ENCODE results near the gene ELAVL2. TPM values are rescaled to one million over a fixed set of nuclear protein-coding genes. Genes with fewer than 3 reads are reported as not detected.

ELAVL2 gene
- total RNA-seq, 1 donor from 2014 or later = 21.1 TPM

- no peak for DNase-seq (ENCODE audit: low spot score)
- H3K9me3 Mint-ChIP-seq = peaks cover 4% of the 10 kb centered on the region
- Histone ChIP-seq H4K20me1 (ENCODE audit: low read depth) (peaks cover 14% of the 10 kb centered on the region), H2AFZ (replicated peaks) (no peak overlapping the region), H3F3A (ENCODE audit: low read depth) (peaks cover 45% of the 10 kb centered on the region), H3K27ac (no peak overlapping the region), H3K36me3 (no peaks in the 10 kb centered on the region), H3K4me3 (no peak overlapping the region), H3K79me2 (ENCODE audit: low read depth) (peaks cover 84% of the 10 kb centered on the region), H3K4me2 (peak overlapping the region; percentile 63), H3K9me3 (ENCODE audit: low read depth) (no peaks in the 10 kb centered on the region), H3K27me3 (no peaks in the 10 kb centered on the region), H3K9ac (no peak overlapping the region), H3K4me1 (peaks cover 74% of the 10 kb centered on the region)
- peaks cover 14% of the 10 kb centered on the region for H3K4me1 Mint-ChIP-seq
- peaks cover 7% of the 10 kb centered on the region for H3K36me3 Mint-ChIP-seq
- no peak overlapping the region for H3K27ac Mint-ChIP-seq
- peaks cover 3% of the 10 kb centered on the region for H3K27me3 Mint-ChIP-seq (ENCODE audit: insufficient read depth, low read depth)
- no peak for TF ChIP-seq EZH2phosphoT487 (IDR thresholded peaks at IDR 0.05)
- TF ChIP-seq CTCF (IDR thresholded peaks at IDR 0.05) = no peak
- TF ChIP-seq EZH2 (IDR thresholded peaks at IDR 0.05) = no peak
- no peak overlapping the region for H3K4me3 Mint-ChIP-seq
Observed at GRCh38 chr9:23798325-23798724, 27.7 kb downstream of the ELAVL2 start.

- Histone ChIP-seq H3K4me2 (peak overlapping the region; percentile 46), H3K4me1 (peaks cover 53% of the 10 kb centered on the region), H3F3A (ENCODE audit: low read depth) (peaks cover 38% of the 10 kb centered on the region), H3K9ac (no peak overlapping the region), H3K79me2 (ENCODE audit: low read depth) (peaks cover 85% of the 10 kb centered on the region), H2AFZ (replicated peaks) (no peak overlapping the region), H3K9me3 (ENCODE audit: low read depth) (no peaks in the 10 kb centered on the region), H3K27me3 (no peaks in the 10 kb centered on the region), H3K36me3 (no peaks in the 10 kb centered on the region), H3K4me3 (no peak overlapping the region), H3K27ac (no peak overlapping the region), H4K20me1 (ENCODE audit: low read depth) (peaks cover 14% of the 10 kb centered on the region)
- H3K36me3 Mint-ChIP-seq = peaks cover 3% of the 10 kb centered on the region
- no peak overlapping the region for H3K4me3 Mint-ChIP-seq
- H3K4me1 Mint-ChIP-seq = peaks cover 12% of the 10 kb centered on the region
- TF ChIP-seq CTCF (IDR thresholded peaks at IDR 0.05) (no peak), EZH2phosphoT487 (IDR thresholded peaks at IDR 0.05) (no peak), EZH2 (IDR thresholded peaks at IDR 0.05) (no peak)
- DNase-seq (ENCODE audit: low spot score) = no peak
- H3K27me3 Mint-ChIP-seq (ENCODE audit: insufficient read depth, low read depth) = peaks cover 3% of the 10 kb centered on the region
- peaks cover 2% of the 10 kb centered on the region for H3K9me3 Mint-ChIP-seq
- H3K27ac Mint-ChIP-seq = no peak overlapping the region
Observed at GRCh38 chr9:23796209-23796608, 29.8 kb downstream of the ELAVL2 start.

- H3K36me3 Mint-ChIP-seq = no peaks in the 10 kb centered on the region
Observed at GRCh38 chr9:23790351-23791260, 35.4 kb downstream of the ELAVL2 start.

More at GRCh38 chr9:23790351-23791260, 35.4 kb downstream of the ELAVL2 start:
- no peaks in the 10 kb centered on the region for H3K9me3 Mint-ChIP-seq
- H3K27me3 Mint-ChIP-seq (ENCODE audit: insufficient read depth, low read depth) = no peaks in the 10 kb centered on the region
- H3K27me3 ChIP-seq = no peaks in the 10 kb centered on the region
- H2AFZ ChIP-seq (replicated peaks) = no peak overlapping the region
- H3K4me1 ChIP-seq = no peaks in the 10 kb centered on the region
- no peaks in the 10 kb centered on the region for H4K20me1 ChIP-seq (ENCODE audit: low read depth)
- H3K9ac ChIP-seq = no peak overlapping the region
- no peak overlapping the region for H3K4me3 ChIP-seq
- DNase-seq (ENCODE audit: low spot score) = no peak
- H3K27ac Mint-ChIP-seq = no peak overlapping the region
- no peak overlapping the region for H3K4me2 ChIP-seq
- H3K79me2 ChIP-seq (ENCODE audit: low read depth) = peaks cover 96% of the 10 kb centered on the region
- no peaks in the 10 kb centered on the region for H3K36me3 ChIP-seq
- no peaks in the 10 kb centered on the region for H3F3A ChIP-seq (ENCODE audit: low read depth)
- TF ChIP-seq EZH2 (IDR thresholded peaks at IDR 0.05) = no peak
- no peak overlapping the region for H3K4me3 Mint-ChIP-seq
- no peaks in the 10 kb centered on the region for H3K9me3 ChIP-seq (ENCODE audit: low read depth)
- H3K27ac ChIP-seq = no peak overlapping the region
- peaks cover 10% of the 10 kb centered on the region for H3K4me1 Mint-ChIP-seq
